Activated gamma-delta T cell treated with Interleukin-2 at 50 U/mL for 16 hours (primary cell): Measurements from ENCODE around the gene LRMDA.
"Not testable (repeated sequence)": the region's sequence is repeated elsewhere in the genome, so short reads cannot be mapped to it uniquely, and the experiment has no call there.

Experiments used
- DNase-seq: peaks from one replicate; pipeline ENCODE4 v3.0.0-alpha.2; 2020

Gene LRMDA

GRCh38 chr10:76040107-76040829 lies 608.8 kb downstream of the LRMDA start:
- DNase-seq, result no peak

GRCh38 chr10:76040830-76041220 lies 609.4 kb downstream of the LRMDA start:
- no peak for DNase-seq

- no peak for DNase-seq
Observed at GRCh38 chr10:76041551-76041950, 610.1 kb downstream of the LRMDA start.

GRCh38 chr10:76043261-76043660 lies 611.8 kb downstream of the LRMDA start:
- DNase-seq, result no peak

GRCh38 chr10:76044751-76045150 lies 613.3 kb downstream of the LRMDA start:
- DNase-seq, result no peak

GRCh38 chr10:76045174-76045573 lies 613.8 kb downstream of the LRMDA start:
- no peak for DNase-seq

GRCh38 chr10:76047521-76047920 lies 616.1 kb downstream of the LRMDA start:
- no peak for DNase-seq

GRCh38 chr10:76049581-76050290 lies 618.3 kb downstream of the LRMDA start:
- DNase-seq, result no peak

GRCh38 chr10:76050291-76050625 lies 618.8 kb downstream of the LRMDA start:
- DNase-seq, result no peak

GRCh38 chr10:76051007-76051936 lies 619.8 kb downstream of the LRMDA start:
- DNase-seq, result no peak

GRCh38 chr10:76052682-76053503 lies 621.5 kb downstream of the LRMDA start:
- no peak for DNase-seq

GRCh38 chr10:76055466-76055865 lies 624.0 kb downstream of the LRMDA start:
- no peak for DNase-seq

- DNase-seq, result no peak
Observed at GRCh38 chr10:76055963-76056362, 624.5 kb downstream of the LRMDA start.

- DNase-seq, result not testable (repeated sequence)
Observed at GRCh38 chr10:76060993-76061392, 629.6 kb downstream of the LRMDA start.

- no peak for DNase-seq
Observed at GRCh38 chr10:76066457-76066856, 635.0 kb downstream of the LRMDA start.

- DNase-seq, result no peak
Observed at GRCh38 chr10:76067447-76067846, 636.0 kb downstream of the LRMDA start.

GRCh38 chr10:76068856-76069255 lies 637.4 kb downstream of the LRMDA start:
- DNase-seq, result no peak

GRCh38 chr10:76070916-76071315 lies 639.5 kb downstream of the LRMDA start:
- no peak for DNase-seq

- DNase-seq, result no peak
Observed at GRCh38 chr10:76071653-76072365, 640.4 kb downstream of the LRMDA start.

- DNase-seq, result no peak
Observed at GRCh38 chr10:76072384-76072783, 641.0 kb downstream of the LRMDA start.

GRCh38 chr10:76073524-76073923 lies 642.1 kb downstream of the LRMDA start:
- DNase-seq, result no peak

- no peak for DNase-seq
Observed at GRCh38 chr10:76074659-76075058, 643.2 kb downstream of the LRMDA start.
